Panc1 (cell line): ENCODE results near the gene SLCO2B1.

ENCODE experiments used
- CTCF ChIP-seq: fragments of 450-650 bp; IDR thresholded peaks from 2 replicates; pipeline ENCODE4 v1.5.1; 2017; ENCODE audit warnings: mild to moderate bottlenecking
- POLR2AphosphoS5 ChIP-seq: IDR thresholded peaks from 2 replicates; pipeline ENCODE4 v1.6.1; 2012; ENCODE audit warnings: mild to moderate bottlenecking, low read depth, low read length, moderate library complexity
- REST ChIP-seq, 2 experiments: IDR thresholded peaks; 2 replicates each; pipeline ENCODE4 v1.6.1; 2011 to 2012; ENCODE audit warnings: low read depth in 2 of 2, control low read depth in 1 of 2, low read length in 1 of 2, mild to moderate bottlenecking in 1 of 2, moderate library complexity in 1 of 2; ENCODE audit not compliant: insufficient read depth in 1 of 2
- SIN3A ChIP-seq: IDR thresholded peaks from 2 replicates; pipeline ENCODE4 v1.6.1; 2012; ENCODE audit warnings: low read depth, mild to moderate bottlenecking, low read length, moderate library complexity, borderline replicate concordance; ENCODE audit not compliant: insufficient read depth

DNA sequence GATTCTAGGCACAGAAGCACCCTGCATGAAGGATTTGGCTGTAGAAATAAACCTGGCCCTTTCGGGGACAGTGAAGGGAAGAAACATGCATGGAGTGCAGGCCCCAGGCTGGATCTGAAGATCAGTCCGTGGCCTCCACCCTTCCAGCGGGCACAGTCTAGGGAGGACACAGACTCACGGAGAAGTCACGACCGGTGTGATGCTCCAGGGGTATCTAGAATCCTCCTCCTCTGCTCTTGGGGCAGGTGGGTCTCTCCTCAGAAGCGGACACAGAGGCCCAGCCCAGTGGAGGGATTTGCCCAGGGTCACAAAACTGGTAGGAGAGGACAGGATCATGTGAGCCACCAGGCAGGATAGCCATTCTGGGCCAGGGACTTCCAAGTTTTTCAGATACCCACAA, 22.4 kb downstream of the SLCO2B1 start:
- TF ChIP-seq CTCF = no peak
- no peak for TF ChIP-seq POLR2AphosphoS5
- TF ChIP-seq SIN3A = no peak
- no peak for TF ChIP-seq REST (IDR thresholded peaks at IDR 0.05; ENCODE audit: insufficient read depth in 1 of 2, low read depth in 2 of 2, low read length in 1 of 2)
